Left ventricle myocardium inferior (tissue), 1 donor: ENCODE results near the gene KRTAP10-2. TPM values are rescaled to one million over a fixed set of nuclear protein-coding genes. Genes with fewer than 3 reads are reported as not detected.
A peak's percentile ranks its signal among the peaks of the same experiment; 100 is the strongest.

ENCODE experiments used
- DNase-seq: peaks from one replicate; pipeline ENCODE4 v3.0.0-alpha.2; 2020
- H3K27ac ChIP-seq: fragments of 200-600 bp; replicated peaks from 2 replicates; pipeline ENCODE4 v1.8.0; 2021
- H3K27me3 ChIP-seq: fragments of 200-600 bp; 2 replicates; pipeline ENCODE4 v1.8.0; 2021; ENCODE audit warnings: low read depth
- H3K36me3 ChIP-seq: fragments of 200-600 bp; 2 replicates; pipeline ENCODE4 v1.8.0; 2021
- H3K4me1 ChIP-seq: fragments of 200-600 bp; 2 replicates; pipeline ENCODE4 v1.8.0; 2021
- H3K4me3 ChIP-seq: fragments of 200-600 bp; 2 replicates; pipeline ENCODE4 v1.8.0; 2021; ENCODE audit warnings: mild to moderate bottlenecking, moderate library complexity
- H3K9me3 ChIP-seq: fragments of 200-600 bp; replicated peaks from 2 replicates; pipeline ENCODE4 v1.8.0; 2021
- intact Hi-C: fragments of 100-400 bp; cut with micrococcal nuclease; formaldehyde crosslinking; loops from one replicate; pipeline ENCODE4 v1.11.0; 2022
- total RNA-seq: library from RNA; stranded (reverse); fragmentation: NEBNext Ultra II Directional; extraction: Animal tissue kit (Norgen Biotek cat#: 25700); gene quantifications from one replicate; pipeline ENCODE4 v1.2.1, GENCODE V29; 2021
- TF ChIP-seq, protein P1 (sequence below): fragments of 200-600 bp; IDR thresholded peaks from 2 replicates; pipeline ENCODE4 v1.8.0; 2021; ENCODE audit warnings: antibody characterized with exemption, mild to moderate bottlenecking, borderline replicate concordance
- donor health status: DM: no; HTN: yes; CAD: no; lungs with severe emphysema.

The KRTAP10-2 gene
- total RNA-seq, 1 donor from 2014 or later, result not detected

DNA sequence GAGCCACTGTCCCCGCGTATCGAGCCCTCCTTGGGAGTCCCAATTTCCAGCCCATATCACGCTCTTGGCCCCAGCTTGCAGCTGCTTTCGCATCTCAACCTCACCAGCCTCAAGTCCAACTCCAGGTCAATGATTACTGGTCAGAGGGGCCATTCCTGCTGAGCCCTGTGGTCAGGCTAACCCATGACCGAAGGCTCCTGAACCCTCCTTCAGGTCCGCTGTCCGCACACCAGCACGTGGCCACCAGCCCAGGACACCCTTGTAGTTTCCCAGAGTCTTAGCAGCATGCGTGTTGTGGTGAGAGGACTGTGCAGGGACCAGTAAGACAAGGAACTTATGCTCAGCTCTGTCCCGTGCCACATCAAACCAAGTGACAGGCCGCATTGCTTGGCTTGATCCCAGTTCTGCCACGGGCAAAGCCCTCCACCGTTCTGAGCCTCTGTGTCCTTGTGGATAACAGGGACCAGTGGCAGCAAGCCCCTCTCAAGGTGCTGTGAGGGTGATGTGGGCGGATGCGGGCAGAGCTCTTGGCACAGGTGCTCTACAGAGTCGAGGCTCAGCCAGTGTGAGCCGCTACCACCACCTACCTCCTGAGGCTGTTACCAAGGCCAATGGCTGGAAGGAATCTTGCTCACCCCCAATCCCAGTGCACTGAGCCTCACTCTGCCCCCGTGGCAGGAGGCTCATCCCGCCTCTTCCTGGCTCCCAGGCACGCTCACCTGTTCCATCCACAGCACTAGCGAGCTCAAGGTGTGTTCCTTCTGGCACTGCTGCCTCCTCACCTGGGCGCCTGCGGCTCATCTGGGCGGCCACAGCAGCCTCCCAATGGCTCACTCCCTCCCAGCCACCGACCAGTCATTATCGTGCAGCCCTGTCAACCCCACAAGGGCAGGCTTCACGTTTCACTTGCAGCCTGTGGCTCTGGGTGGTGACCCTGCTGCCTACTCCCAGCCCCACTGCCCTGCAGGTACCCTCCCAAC, 31.7 kb downstream of the KRTAP10-2 start:
- peaks cover 36% of the 10 kb centered on the region for H3K27me3 ChIP-seq
- H3K9me3 ChIP-seq, result no peaks in the 10 kb centered on the region
- H3K36me3 ChIP-seq, result no peaks in the 10 kb centered on the region
- DNase-seq, result peak; percentile 7
- TF ChIP-seq, protein P1, sequence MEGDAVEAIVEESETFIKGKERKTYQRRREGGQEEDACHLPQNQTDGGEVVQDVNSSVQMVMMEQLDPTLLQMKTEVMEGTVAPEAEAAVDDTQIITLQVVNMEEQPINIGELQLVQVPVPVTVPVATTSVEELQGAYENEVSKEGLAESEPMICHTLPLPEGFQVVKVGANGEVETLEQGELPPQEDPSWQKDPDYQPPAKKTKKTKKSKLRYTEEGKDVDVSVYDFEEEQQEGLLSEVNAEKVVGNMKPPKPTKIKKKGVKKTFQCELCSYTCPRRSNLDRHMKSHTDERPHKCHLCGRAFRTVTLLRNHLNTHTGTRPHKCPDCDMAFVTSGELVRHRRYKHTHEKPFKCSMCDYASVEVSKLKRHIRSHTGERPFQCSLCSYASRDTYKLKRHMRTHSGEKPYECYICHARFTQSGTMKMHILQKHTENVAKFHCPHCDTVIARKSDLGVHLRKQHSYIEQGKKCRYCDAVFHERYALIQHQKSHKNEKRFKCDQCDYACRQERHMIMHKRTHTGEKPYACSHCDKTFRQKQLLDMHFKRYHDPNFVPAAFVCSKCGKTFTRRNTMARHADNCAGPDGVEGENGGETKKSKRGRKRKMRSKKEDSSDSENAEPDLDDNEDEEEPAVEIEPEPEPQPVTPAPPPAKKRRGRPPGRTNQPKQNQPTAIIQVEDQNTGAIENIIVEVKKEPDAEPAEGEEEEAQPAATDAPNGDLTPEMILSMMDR, result no peak
- no peak overlapping the region for H3K27ac ChIP-seq
- no peak overlapping the region for H3K4me3 ChIP-seq
- intact Hi-C loops, result no loop called here
- no peaks in the 10 kb centered on the region for H3K4me1 ChIP-seq

- Histone ChIP-seq H3K27ac (no peak overlapping the region), H3K4me3 (no peak overlapping the region), H3K9me3 (no peaks in the 10 kb centered on the region), H3K4me1 (no peaks in the 10 kb centered on the region), H3K27me3 (peaks cover 36% of the 10 kb centered on the region), H3K36me3 (no peaks in the 10 kb centered on the region)
- intact Hi-C loops, result no loop called here
- TF ChIP-seq, protein P1, result no peak
- DNase-seq, result no peak
Measured at GRCh38 chr21:44518686-44519085, 32.6 kb downstream of the KRTAP10-2 start.

DNA sequence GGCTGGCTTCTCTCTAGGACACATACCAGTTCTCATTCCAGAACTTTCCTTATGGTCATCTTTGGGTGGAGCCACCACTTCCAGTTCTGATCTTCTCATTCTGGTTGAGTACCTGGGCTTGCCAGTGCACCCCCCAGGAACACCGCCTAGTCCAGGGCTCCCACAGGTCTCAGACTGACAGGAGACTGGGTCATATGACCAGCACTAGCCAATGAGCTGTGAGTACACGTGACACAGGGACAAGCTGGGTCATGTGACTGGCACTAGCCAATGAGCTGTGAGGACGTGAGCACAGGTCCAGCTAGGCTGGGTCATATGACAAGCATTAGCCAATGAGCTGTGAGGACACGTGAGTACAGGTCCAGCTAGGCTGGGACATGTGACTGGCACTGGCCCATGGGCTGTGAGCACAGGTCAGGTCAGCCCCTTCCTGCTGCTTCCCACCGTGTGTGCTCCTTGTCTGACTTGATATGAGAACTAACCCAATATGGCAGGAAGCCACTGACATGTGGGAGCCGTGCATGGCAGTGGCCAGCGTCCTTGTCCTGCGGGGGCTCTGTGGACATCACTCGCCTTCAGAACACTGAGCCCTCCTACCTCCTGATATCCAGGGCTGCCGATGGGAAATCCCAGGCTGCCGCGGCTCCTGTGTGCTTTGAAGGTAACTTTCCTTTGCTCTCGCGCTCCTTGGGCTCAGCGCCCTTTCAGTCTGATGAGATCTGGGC, 34.0 kb downstream of the KRTAP10-2 start:
- Histone ChIP-seq H3K36me3 (no peaks in the 10 kb centered on the region), H3K9me3 (no peaks in the 10 kb centered on the region), H3K27ac (no peak overlapping the region), H3K4me3 (no peak overlapping the region), H3K27me3 (peaks cover 33% of the 10 kb centered on the region), H3K4me1 (no peaks in the 10 kb centered on the region)
- intact Hi-C loops, result no loop called here
- DNase-seq, result no peak
- TF ChIP-seq, protein P1, result no peak

GRCh38 chr21:44516828-44517174, 34.5 kb downstream of the KRTAP10-2 start:
- no peaks in the 10 kb centered on the region for H3K9me3 ChIP-seq
- intact Hi-C loops, result no loop called here
- no peaks in the 10 kb centered on the region for H3K4me1 ChIP-seq
- no peak overlapping the region for H3K4me3 ChIP-seq
- no peak for DNase-seq
- no peak overlapping the region for H3K27ac ChIP-seq
- H3K36me3 ChIP-seq, result no peaks in the 10 kb centered on the region
- peaks cover 34% of the 10 kb centered on the region for H3K27me3 ChIP-seq
- TF ChIP-seq, protein P1, result no peak

- TF ChIP-seq, protein P1, result no peak
- H3K4me1 ChIP-seq, result no peaks in the 10 kb centered on the region
- H3K9me3 ChIP-seq, result no peaks in the 10 kb centered on the region
- no peak overlapping the region for H3K27ac ChIP-seq
- H3K4me3 ChIP-seq, result no peak overlapping the region
- intact Hi-C loops, result no loop called here
- no peaks in the 10 kb centered on the region for H3K36me3 ChIP-seq
- peaks cover 33% of the 10 kb centered on the region for H3K27me3 ChIP-seq
- DNase-seq, result no peak
Measured at GRCh38 chr21:44516342-44516741, 35.0 kb downstream of the KRTAP10-2 start.
